ENCODE measurements around the gene AKAP6. TPM values are rescaled to one million over a fixed set of nuclear protein-coding genes. Genes with fewer than 3 reads are reported as not detected.

AKAP6 gene
- total RNA-seq, 1 donor from 2014 or later, result 158 TPM

DNA sequence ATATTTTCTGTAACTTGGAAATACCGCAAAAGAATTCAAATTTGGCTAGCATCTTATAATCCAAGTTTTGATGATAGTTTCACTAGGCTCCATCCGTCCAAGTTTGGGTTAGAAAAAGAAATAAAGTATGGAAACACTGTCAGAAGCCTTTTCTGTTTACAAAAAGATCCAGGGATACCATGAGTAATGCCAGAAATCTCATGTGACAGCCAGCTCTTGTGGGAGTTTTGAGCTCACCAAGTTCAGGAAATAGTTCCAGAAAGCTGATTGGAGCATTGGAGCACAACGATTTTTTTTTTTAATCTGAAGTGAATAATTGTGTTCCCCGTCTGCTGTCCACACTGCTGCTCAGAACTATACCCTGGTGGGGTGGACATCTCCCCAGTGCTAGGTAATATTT is 379.9 kb downstream of the AKAP6 start:
- DNase-seq, result no peak

DNA sequence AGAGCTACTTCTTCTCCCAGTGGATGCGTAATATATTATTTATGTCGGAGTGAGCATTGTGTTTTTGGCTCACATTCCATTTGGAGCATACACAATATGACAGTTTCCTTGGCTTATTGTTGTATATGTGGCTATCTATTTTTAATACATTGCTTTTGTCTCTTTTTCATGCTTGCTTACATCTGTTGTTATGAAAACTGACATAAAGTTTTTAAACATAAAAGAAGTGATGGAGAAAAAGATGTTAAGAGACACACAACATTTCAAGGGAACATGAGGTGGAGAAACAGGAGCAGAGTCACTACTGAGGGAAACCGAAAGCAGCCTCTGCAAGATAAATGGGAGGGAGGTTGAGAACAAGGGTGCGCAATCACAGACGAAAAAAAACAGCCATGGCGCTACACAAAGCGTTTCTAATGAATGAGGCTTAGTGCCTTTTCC is 381.2 kb downstream of the AKAP6 start:
- DNase-seq, result no peak

DNA sequence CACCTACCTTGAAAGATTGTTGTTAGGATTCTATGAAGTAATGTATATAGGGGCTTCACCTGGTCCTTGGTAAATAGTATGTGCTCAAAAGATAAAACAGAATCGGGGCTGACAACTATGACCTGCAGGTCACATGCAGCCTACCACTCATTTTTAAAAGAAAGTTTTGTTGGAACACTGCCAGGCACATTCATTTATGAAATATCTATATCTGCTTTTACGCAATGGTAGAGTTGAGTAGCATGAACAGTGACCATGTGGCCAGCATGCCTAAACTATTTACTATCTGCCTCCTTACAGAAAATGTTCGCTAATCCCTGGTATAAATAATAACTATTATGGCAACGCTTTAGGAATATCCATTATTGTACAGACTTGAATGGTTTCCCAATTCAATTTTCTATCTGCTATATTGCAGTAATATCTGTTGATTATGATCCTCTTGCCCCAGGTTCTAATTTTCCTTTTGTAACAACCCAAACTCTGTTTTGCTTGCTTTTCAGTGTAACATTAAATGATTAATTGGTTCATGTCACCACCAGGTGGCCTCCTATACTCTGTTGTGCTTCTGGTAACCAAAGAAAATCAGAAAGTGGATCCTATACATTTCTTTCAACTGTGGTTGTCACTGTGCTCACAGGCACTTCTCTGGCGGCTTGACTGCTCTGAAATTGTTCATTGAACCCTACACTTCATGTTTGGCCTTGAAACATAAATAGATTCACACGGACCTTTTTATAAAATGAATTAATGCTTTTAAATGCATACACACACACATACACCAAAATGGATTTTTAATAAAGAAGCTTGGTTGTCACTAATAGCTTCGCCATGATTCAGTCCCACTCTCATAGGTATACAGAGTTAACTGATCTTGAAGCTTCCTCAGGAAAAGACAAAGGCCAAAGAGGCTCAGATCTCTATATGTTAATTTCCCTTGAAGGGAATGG is 381.9 kb downstream of the AKAP6 start:
- DNase-seq, result no peak

DNA sequence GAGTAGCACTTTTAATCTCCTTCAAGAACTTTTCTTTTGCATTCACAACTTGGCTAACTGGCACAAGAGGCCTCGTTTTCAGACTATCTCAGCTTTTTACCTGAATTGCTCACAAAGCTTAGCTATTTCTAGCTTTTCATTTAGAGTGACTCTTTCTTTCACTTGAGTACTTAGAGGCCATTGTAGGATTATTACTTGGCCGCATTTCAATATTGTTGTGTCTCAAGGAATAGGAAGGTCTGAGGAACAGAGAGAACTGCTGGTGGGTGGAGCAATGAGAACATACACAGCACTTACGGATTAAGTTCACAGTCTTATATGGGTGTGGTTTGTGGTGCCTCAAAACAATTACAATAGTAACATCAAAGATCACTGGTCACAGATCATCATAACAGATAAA is 384.8 kb downstream of the AKAP6 start:
- no peak for DNase-seq

DNA sequence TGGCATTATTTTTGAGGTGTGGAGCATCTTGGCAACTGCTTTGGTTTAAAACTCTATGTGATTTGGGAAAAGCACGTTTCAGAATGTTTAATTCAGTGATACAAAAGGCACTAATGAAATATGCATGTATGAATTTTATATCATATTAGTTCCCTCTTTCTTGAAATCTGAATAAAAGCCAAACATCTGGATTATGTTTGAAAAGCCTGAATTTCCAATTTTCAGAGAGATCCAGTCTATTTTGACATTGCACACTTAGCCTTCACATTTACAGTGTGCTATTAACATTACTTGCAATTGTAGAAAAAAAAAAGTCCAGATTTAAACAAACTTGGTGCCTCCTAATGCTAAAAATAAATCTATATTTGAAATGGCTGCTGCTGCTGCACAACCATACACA is 390.5 kb downstream of the AKAP6 start:
- no peak for DNase-seq

DNA sequence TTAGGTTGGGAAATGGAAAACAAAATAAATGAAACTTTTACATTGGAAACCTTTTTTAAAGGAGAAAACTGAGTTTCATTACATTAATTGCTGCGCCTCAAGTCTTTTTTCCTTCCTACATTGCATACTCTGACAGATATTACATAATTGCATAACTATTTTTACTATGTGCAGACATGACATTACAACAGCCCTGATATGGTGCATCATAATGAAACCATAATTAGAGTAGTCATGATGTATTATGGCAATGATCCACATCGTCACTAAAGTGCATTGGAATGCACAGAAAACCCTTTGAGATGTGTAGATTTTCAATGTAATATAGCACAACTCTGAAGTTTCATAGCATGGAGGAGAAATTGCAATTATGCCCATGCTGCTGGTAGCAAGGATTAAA is 391.8 kb downstream of the AKAP6 start:
- DNase-seq, result no peak

DNA sequence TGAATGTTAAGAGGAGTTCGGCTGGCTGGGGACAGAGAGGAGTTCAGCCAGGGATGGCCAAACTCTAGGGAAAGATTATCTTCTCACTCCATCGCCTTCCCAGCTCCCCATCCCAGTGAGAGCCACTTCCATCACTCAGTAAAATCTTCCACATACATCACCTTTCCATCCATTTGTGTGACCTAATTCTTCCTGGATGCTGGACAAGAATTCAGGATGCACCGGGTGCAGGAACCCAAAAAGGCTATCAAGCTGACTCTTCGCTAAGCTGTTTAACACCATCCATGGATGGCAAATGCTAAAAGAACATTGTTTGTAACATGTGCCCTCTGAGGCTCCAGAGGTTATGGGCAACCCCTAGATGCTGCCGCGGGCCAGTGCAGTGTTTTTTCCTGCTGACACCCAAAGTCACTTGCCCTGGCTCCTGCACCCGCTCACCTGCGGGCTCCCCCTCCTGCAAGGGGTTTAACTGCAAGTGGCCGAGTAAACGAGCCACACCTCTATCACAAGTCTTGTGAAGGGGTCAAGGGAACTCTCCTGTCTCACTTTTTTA is 393.6 kb downstream of the AKAP6 start:
- DNase-seq, result no peak

DNA sequence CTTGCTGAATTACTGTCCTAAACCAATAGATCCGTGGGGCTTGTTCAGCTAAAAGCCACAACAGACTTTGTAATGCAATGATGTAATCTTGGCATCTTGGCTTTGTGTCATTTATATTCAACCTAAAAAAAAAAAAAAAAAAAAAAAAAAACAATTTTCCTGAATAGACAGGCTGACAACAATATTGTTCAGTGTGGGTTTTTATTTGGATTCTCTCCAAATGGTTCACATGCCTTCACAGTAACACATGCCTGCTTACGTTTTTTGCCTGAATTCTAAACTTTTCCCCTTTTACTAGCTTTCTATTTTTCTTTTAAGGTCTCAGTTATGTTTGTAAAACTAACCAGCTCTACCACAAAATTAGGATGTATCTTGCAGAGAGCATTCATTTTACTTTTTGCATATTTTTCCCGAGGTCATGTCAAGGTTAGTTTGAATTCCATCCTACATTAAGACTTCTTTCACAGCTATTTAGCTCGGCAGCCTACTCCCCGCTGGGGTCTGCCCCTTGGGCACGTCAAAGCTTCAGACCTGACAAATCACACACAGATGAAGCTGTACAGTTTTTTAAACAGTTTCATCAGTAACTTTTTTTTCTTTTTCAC is 395.9 kb downstream of the AKAP6 start:
- DNase-seq, result no peak

DNA sequence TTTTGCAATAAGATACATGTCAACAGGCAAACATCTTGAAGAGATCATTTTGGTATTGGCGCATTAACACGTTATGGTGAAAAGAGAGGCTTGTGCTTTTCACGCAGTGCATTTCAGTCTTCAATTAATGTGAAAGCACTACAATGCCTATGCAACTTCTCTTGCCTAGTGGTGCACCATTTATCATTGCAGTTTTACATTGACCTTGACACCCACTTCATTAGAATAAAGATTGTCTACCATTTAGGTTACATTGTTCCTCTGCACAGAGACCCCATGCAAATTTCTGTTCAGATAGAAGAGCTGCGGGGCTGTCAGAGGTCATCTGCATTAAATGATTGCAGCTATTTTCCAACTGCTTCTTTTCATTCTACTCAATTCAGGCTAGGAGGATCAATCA is 397.4 kb downstream of the AKAP6 start:
- no peak for DNase-seq

DNA sequence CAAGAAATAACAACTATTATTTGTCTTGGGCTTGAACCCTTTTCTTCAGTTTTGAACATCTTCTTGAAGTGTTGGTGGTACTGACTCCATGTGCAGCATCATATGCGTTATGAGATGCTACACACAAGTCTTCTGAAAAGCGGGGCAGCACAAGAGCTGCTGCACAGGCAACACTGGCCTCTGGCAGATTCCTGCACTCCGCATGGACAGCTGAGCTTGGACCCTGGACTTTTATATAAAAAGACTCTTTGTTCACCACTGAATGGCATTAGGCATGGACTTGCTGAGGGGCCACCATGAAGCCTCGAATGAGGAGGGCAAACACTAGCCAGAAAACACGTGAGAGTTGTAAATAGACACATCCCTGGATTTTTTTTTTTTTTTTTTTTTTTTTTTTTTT is 398.7 kb downstream of the AKAP6 start:
- no peak for DNase-seq

DNA sequence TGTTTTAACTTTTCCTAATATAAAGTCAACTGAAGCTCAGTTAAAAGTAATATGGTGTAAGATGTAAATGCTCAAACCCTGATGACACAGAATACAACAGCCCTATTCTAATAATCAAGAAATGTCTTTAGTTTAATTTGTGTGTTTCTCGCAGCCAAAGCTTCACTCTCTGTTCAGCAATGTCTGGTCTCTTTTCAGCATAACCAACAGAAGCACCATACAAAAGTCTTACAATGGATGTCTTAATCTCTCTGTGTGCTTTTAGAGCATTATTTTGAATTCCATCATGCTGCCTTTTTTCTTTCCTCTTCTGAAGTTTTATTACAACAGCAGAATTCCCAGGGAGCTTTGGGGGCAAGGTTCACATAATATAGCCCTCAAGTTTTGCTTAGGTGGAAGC is 399.4 kb downstream of the AKAP6 start:
- no peak for DNase-seq

DNA sequence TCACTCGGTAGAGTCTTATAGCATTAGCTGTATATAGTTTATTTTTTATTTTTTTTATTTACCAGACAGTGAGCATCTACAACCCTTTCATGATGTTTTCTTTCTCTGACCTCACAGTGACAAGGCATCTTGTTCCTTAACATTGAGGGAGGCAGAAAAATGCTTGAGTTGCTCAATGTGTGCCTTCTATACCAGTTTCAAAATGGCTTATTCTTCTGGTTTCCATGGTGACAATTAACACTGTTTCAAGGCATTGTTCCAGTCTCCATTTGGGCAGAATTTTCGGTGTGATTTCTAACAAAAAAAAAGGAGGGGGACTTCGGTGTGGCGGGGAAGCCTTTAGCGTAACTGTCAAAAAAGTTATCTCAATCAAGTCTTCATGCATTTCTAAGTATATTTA is 399.9 kb downstream of the AKAP6 start:
- DNase-seq, result no peak

DNA sequence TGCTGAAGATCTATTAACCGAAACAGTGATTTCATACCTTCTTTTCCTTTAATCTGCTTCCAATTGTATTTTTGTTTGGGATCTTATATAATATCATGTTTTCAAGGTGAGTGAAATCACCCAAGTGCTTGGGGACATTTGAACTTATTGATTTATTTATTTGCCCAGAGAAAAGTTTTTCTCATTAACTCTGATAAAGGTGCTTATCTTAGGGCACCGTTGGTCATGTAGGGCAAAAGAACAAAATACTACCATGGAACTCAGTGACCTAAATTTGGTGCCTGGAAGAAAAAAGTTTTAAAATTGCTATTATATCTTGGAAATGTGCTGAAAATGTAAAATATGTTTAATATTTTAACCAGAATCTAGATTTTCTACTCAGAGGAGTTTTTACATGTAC is 402.2 kb downstream of the AKAP6 start:
- no peak for DNase-seq

DNA sequence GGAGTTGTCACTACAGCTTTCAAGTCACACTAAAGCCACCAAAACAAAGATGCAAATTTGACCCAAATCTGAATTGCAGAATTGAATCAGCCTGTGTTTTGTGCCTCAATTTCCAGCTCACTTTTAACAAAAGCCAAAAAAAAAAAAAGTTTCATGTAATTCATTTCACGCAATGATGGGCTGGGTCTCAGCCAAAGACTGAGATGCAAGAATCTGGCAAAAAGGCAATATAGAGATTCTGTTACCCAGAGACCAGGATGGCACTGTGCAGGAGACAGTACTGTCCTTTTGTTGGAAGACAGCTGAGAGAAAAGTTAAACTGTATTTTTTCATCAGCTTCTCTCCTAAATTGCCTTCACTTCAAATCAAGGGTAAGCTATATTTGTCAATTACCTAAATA is 403.9 kb downstream of the AKAP6 start:
- DNase-seq, result no peak

DNA sequence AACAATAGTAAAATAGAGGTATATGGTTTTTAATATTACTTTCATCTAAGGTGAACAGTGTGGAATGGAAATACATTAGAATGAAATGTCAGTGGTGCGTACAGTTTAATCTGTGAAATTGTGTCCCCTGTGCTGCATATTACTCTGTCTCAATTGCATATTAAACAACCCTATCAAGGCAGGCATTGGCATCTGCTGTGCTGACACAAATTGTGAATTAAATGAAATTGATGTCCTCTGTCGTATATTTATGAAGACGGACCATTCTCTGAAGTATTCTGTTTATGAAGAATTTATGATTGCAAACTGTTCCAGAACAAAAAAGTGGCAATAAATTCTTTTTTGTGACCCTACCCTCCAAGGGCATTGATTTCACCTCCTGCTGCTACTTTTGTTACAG is 405.2 kb downstream of the AKAP6 start:
- DNase-seq, result no peak

DNA sequence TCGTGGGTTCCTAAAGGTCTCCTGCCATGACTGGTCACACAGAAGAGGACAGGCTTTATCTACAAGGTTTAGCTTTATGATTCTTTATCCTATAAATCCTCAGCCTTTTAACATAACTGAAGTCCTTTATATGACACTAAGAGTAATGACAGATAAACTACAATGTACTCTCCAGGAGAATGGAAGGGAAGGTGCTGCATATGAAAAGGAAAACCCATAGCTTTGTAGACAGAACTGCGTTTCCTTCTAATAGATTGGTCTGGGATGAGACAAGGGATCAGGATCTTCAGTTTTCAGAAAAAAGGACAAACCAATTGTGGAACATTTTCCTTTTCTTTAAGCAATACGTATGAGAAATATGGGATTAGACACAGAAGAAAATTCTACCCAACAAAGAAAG is 408.5 kb downstream of the AKAP6 start:
- no peak for DNase-seq

DNA sequence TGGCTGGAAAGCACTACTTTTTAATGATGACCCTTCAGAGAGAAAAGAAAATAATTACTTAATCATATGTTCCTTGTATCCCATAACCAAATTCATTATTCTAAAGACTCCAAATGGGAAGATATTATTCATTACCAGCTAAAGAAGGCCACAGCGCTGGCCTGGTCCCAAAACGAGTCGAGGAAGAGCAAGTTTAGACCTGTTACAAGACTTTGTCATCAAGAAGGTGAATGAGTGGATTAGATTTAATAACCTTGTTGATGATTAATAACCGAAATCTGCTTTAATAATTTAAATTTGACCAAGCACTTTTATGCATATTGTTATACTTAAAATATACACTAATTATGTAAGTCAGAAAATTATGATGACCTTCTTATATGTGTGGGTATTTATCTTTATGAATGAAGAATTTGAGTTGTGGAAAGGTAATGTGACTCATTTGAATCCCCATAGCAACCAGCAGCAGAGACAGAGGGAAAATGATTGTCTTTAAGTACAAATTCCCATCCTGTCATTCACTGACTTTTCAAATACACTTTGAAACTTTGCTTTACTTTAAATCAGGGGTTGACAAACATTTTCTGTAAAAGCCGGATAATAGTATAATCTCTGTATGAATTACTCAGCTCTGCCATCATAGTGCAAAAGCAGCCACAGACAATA is 409.2 kb downstream of the AKAP6 start:
- DNase-seq, result no peak

DNA sequence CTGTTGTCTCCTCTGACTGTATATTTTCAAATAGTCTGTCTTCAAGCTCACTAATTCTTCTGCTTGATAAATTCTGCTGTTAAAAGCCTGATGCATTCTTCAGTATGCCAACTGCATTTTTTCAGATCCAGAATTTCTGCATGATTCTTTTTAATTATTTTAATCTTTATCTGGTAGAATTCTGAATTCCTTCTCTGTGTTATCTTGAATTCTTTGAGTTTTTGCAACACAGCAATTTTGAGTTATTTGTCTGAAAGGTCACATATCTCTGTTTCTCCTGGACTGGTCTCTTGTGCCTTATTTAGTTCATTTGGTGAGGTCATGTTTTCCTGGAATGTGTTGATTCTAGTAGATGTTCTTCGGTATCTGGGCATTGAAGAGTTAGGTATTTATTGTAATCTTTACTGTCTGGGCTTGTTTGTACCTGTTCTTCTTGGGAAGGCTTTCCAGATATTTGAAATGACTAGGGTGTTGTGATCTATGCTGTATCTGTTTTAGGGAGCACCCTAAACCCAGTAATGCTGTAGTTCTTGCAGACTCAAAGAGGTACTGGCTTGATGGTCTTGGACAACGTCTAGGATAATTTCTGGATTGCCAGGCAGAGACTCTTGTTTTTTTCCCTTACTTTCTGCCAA is 415.8 kb downstream of the AKAP6 start:
- DNase-seq, result no peak

DNA sequence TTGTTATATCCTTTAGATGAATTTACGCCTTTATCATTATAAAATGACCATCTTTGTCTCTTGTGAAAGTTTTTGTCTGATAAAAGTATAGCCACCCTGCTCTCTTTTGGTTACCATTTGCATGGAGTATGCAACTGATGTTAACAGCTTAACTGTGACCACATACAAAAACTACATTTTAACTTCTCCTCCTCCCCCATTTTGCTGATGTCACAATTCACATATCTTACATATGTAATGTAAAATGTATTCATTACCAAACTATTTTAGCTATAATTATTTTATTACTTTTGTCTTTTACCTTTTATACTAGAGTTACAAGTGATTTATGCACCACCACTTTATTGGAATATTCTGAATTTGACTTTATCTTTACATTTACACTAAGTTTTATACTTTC is 425.1 kb downstream of the AKAP6 start:
- no peak for DNase-seq

DNA sequence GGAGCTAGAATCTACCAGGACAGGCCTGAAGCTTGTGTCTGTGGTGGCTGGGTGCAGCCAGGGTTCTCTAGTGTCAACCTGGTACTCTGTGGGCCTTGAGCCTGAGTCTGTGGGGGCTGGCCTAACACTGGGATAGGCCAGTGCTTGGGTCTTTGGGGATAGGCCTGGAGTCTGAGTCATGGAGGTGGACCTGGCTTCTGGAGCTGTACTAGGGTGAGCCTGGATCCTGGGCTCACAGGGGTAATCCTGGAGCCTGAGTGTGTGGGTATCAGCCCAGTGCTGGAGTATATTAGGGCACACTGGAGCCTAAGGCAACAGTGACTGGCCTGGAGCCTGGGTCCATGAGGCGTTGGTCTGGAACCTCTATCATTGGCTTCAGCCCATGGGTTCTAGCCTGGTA is 427.1 kb downstream of the AKAP6 start:
- DNase-seq, result no peak

DNA sequence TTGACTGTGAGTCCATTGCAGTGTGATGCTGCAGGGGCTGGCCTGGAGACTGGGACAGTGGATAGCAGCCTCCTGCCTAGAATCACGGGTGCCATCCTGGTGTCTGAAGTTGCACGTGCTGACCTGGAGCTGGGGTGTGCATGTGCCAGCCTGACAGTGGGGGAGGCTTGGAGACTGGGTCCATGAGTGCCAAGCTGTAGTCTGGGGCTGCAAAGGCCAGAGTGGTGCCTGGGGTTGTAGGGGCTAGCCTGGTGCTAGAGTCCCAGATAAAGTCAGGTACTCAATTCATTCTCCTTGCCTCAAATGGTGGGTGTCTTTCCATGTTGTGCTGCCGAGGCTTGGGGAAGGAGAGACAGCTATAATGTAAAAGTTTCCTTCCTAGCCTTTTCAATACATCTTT is 427.7 kb downstream of the AKAP6 start:
- no peak for DNase-seq

DNA sequence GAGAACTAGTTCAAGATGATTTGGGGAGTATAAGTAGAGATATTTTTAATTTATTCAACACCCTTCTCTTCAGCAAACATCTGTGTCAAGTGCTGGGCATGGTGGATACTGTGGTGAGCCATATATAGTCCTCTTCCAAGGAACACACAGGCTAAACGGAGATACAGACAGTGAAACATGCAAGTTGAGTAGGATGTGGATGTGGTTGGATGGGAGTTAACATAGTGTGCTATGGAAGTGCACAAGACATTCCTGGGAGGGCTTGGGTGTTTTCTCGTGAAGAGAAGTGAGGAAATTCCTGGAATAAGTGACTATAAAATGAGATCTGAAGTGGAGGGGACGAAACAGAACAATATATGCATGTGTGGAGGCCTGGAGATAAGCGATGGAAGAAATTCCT is 428.5 kb downstream of the AKAP6 start:
- DNase-seq, result no peak

All from occipital lobe (tissue), 2 donors.